Lower leg skin (tissue), 3 donors: ENCODE results near the gene ZNF488.

ENCODE experiments used
- POLR2A ChIP-seq, 2 donors: fragments of 450-650 bp; IDR thresholded peaks; one replicate each; pipeline ENCODE4 v1.6.1; 2016 to 2017; ENCODE audit warnings: antibody characterized with exemption in 2 of 2, mild to moderate bottlenecking in 1 of 2, moderate library complexity in 1 of 2
- TF ChIP-seq, protein P1 (sequence below), 3 donors: fragments of 450-650 bp; IDR thresholded peaks; one replicate each; pipeline ENCODE4 v1.5.1; 2016; ENCODE audit warnings: antibody characterized with exemption in 3 of 3, mild to moderate bottlenecking in 3 of 3, moderate library complexity in 2 of 3

DNA sequence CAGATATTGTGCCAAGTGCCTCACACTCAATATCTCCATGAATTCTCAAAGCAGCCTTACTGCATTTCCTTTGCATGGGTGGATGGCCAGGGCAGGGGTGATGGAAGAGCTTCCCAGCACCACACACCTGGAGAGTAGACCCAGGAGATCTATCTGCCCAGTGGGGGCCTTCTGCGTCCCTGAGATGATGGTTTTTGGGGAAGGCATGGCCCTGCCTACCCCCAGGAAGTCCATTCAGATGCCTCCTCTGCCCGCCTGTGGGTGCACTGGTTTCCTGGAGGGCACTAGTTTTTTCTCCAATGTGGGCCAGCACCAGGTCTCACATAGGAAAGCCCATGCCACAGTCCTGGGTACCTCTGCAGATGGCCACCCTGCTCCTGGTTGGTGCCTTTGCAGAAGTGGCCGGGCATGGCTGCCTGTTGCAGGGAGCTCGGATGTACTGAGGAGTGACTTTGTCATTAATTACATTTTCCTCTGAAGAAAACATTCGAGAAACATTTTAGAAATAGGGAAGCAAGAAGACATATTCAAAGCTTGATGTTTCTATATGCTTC lies 28.2 kb upstream of the ZNF488 start:
- TF ChIP-seq, protein P1, sequence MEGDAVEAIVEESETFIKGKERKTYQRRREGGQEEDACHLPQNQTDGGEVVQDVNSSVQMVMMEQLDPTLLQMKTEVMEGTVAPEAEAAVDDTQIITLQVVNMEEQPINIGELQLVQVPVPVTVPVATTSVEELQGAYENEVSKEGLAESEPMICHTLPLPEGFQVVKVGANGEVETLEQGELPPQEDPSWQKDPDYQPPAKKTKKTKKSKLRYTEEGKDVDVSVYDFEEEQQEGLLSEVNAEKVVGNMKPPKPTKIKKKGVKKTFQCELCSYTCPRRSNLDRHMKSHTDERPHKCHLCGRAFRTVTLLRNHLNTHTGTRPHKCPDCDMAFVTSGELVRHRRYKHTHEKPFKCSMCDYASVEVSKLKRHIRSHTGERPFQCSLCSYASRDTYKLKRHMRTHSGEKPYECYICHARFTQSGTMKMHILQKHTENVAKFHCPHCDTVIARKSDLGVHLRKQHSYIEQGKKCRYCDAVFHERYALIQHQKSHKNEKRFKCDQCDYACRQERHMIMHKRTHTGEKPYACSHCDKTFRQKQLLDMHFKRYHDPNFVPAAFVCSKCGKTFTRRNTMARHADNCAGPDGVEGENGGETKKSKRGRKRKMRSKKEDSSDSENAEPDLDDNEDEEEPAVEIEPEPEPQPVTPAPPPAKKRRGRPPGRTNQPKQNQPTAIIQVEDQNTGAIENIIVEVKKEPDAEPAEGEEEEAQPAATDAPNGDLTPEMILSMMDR (IDR thresholded peaks at IDR 0.05), result no peak
- no peak for TF ChIP-seq POLR2A (IDR thresholded peaks at IDR 0.05)
